HG02642 (cell line): ENCODE measurements around the gene ERGIC3.
"Not testable (repeated sequence)": the region's sequence is repeated elsewhere in the genome, so short reads cannot be mapped to it uniquely, and the experiment has no call there.

ENCODE experiments used
- ATAC-seq: cut with Tn5 transposase; IDR thresholded peaks from one replicate; pipeline ENCODE4 v1.9.1; 2021; ENCODE audit warnings: mild to moderate bottlenecking; ENCODE audit not compliant: unreplicated experiment, poor library complexity

Gene ERGIC3

DNA sequence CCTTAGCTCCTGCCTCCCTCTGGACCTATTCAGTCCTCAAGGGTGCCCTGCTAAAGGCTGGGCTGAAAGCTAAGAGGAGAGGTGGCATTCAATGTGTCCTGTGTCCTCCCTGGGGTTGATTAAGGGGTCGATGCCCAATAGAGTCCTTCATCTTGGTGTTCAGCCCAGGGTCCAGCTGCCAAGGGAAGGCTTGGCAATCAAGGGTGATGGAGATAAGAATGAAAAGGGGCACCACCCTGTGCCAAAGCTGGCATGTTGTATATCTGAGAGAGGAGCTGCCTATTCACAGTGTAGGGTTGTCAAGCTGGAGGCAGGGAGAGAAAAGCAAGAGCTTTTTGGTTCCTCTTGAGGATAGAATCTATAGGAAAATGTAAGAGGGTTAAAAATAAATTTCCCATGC lies 24.8 kb upstream of the ERGIC3 start:
- no peak for ATAC-seq

DNA sequence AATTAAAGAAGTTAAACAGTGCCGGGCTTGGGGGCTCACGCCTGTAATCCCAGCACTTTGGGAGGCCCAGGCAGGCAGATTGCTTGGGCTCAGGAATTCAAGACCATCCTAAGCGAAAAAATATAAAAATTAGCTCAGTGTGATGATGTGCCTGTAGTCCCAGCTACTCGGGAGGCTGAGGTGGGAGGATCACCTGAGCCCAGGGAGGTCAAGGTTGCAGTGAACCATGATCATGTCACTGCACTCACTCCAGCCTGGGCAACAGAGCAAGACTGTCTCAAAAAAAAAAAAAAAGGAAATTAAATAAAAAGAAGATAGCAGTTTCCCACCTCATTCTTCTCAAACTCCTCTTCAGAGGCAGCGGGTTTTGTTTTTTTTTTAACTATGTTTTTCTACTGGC lies 24.1 kb upstream of the ERGIC3 start:
- not testable (repeated sequence) for ATAC-seq

DNA sequence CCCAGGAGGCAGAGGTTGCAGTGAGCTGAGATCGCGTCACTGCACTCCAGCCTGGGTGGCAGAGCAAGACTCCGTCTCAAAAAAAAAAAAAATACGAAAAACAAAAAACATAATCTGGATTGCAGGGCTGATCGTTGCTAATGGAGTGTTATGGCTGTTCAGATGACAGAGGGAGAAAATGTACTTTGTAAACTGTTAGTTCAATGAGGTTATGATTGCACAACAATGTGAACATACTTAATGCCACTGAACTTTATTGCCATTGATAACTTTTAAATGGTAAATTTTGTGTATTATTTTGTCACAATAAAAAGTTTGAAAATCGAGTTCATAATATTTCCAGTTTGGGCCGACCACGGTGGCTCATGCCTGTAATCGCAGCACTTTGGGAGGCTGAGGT lies 22.9 kb upstream of the ERGIC3 start:
- no peak for ATAC-seq

DNA sequence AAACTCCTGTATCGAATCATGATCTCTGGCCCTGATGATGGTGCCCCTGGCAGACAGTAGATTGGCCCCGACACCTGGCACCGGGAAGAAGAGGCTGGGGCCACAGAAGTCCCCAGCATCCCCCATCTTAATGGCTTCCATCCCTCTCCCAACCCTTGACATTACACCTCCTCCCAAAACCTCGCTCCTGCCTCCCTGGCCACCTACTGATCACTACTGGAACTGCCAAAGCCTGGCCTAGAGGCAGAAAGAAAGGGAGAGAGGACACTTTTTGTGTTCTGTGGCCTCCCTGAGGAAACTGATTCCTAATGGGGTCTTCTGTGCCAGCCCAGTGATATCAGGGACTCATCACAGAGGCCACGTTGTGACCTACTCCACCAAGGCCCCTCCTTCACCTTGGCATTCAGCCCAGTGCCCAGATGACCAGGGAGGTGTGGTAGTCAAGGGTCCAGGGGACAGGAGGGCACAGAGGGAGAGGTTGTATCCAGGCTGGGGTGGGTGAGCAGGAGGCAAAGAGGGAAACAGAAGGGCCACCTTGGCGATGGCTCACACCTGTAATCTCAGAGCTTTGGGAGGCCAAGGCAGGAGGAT lies 18.5 kb upstream of the ERGIC3 start:
- ATAC-seq = no peak

DNA sequence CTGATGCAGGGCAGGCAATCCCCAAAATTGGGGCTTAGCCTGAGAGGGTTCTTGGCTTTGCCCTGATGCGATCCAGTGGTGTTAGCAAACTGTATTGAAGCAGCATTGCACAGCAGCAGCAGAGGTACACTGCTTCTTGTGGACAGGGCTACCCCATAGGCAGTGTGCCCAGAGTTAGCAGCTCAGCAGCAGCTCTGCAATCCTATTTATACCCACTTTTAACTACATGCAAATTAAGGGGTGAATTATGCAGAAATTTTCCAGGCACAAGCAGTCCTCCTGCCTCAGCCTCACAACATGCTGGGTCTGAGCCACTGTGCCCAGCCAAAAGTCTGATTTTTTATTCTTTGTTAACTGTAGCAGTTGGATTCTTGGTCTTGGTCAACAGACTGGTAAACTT lies 16.2 kb upstream of the ERGIC3 start:
- no peak for ATAC-seq

DNA sequence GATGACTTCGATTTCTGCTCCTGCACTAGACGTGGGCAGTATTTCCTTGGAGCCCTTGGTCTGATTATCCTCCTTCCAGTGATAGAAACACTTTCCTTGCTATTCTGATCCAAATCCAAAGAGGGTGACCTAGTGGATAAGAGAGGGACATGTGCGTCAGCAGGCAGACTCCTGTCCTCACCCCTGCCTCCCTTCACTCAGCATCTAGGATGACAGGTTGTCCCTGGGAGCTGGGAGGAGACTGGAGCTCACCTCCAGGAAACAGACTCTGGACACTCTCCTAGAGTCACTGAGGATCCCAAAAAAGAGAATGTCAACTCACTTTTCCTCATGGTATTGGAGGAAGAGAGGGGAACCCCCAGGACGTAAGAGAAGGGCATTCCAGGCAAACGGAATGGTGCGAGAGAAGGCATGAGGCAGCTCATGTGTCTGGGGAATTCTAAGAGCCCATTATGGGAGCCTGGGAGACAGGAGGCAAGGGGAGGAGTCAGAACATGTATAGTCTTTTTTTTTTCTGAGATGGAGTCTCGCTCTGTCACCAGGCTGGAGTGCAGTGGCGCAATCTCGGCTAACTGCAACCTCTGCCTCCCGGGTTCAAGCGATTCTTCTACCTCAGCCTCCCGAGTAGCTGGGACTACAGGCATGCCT lies 14.6 kb upstream of the ERGIC3 start:
- ATAC-seq = no peak

DNA sequence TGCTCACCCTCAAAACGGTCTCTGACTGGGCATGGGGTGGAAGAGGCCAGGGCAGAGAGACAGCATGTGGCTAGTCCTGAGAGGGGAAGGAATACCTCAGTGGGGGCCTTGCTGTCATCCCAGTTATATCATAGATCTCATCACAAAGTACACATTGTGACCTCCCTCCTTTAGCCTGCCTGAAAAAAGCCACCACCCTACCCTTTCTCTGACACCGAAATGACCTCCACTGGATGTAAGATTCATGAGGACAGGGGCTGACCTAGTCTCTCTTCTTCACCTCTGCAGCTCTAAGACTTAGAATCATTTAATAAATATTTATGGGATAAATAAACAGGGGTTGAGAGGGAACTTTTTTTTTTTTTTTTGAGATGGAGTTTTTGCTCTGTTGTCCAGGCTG lies 12.3 kb upstream of the ERGIC3 start, which contains the start of gene C20orf173:
TSS of gene C20orf173 (minus strand) at position 101 of the 400 bp plus-strand sequence. CDS start 279 bp downstream, outside the sequence.
- ATAC-seq = no peak

DNA sequence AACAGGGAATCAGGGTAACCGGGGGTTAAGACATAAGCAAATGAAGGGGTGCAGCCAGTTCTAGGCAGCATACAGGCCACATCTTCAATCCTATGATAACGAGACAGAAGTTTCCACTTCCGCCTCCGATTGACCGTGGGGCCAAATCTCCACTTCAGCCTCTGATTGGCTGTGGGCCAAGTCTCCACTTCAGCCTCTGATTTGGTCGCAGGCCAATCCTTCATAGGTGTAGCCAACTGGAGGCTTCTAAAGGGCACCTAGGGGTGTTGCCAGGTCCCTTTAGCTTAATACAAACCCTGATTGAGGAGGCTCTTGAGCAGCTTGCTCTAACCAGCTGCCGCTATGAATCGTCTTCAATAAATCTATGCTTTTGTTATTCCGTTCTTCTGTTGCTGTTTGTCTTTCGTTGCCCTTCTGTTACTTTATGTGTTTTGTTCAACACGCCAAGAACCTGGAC lies 2.1 kb upstream of the ERGIC3 start:
- peak; percentile 61 for ATAC-seq

DNA sequence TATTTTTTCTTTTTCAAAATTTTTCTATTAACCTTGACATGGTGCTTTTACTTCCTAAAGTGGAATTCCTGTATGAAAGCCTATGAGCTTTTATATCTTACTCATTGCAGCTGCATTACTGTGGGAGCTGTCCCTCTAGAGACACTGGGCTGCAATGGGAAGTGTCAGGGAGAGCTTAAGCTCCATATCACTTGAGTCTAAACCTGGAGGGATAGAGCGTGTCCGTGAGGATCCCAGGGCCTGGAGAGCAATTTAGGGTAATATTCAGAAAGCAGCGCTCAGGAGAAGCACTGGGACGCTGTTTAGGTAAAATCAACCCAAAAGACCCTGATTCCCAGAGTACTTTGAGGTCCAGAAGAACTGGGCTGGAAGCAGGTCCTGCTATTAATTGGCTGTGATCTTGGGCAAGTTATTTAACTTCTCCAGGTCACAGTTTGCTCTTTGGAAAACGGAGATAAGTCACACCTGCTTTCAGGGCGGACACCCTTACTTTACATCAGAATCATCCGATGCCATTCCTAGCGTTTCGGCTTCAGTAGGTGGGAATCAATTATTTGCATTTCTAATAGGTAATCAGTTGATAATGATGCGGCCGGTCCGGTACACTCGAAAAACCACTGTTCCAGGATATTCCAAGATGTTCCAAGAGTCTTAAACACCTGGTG lies 628 bp upstream of the ERGIC3 start:
- ATAC-seq = no peak

DNA sequence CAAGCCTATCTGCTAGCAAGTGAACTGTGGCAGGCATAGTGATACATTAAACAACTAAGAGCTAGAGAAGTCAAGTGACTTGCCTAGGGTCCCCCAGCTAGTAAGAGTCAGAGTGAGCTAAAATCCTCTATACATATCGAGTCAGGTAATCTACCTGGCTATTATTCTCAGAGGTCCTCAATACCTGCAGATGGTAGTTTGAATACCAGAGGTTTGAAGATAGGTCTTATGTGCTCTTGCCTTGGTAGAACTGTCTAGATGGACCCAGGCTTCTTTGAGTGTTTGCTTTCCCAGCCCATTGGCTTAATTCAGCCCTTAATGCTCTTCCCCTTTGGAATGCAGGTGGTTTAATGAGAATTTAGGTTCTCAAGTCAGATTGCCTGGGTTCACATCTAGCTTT lies 1.1 kb downstream of the ERGIC3 start:
- no peak for ATAC-seq

DNA sequence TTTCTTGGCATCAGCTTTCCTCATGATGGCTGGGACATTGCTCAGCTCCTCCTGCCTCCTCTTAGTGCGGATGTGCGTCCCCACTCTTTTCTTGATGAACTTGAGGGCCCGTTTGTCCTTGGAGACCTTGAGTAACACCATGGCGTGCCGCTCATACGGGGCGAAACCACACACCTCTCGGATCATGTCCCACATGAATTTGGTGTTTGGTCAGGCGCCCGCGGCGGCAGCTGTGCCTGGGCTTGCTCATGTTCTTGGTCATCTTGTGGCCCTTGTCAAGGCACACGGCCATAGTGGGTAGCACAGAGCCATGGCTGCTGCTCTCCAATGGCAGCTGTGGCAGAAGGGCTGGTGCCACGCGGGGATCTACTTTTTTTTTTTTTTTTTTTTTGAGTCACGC lies 2.6 kb downstream of the ERGIC3 start:
- no peak for ATAC-seq

DNA sequence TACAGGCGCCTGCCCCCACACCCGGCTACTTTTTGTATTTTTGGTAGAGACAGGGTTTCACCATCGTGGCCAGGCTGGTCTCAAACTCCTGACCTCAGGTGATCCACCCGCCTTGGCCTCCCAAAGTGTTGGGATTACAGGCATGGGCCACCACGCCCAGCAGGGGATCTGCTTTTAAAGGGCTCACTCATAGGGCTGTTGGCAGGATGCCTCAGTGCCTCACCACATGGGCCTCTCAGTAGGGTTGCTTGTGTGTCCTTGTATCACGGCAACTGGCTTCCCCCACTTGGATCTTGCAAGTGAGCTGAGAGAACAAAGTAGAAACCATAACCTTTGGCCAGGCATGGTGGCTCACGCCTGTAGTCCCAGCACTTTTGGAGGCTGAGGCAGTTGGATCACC lies 3.1 kb downstream of the ERGIC3 start:
- ATAC-seq = not testable (repeated sequence)

DNA sequence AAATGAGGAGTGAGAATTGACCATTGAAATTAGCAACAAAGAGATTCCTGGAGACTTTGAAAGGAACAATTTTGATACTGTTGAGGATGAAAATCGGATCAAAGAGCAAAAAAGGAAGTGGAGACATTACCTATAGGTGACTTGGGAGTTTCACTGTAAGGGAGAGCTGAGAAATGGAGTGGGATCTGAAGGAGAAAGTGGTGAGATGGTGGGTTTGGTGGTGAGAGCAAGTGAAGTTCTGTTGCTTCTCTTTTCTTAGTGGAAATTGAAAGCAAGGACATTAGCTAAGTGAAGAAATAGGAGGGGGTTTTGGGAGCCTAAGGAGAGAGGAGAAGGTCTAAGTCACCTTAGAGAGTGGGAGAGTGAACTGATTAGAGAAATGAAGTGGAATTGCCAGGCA lies 4.2 kb downstream of the ERGIC3 start:
- ATAC-seq = no peak

DNA sequence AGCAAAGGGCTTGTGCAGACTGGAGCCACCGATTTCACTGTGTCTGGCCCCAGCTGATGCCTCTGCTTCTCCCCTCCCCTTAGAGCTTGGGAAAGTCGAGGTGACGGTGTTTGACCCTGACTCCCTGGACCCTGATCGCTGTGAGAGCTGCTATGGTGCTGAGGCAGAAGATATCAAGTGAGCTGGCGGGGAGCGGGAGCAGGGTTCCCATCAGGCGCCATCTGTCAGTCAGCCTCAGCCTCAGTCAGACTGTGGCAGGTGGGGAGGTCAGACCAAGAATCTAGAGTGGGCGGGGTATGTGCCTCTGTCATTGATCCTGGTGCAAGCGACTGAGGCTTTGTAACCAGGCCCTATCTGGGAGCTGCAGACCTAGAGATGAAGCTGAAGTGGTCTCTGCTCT lies 5.5 kb downstream of the ERGIC3 start:
- ATAC-seq = no peak

DNA sequence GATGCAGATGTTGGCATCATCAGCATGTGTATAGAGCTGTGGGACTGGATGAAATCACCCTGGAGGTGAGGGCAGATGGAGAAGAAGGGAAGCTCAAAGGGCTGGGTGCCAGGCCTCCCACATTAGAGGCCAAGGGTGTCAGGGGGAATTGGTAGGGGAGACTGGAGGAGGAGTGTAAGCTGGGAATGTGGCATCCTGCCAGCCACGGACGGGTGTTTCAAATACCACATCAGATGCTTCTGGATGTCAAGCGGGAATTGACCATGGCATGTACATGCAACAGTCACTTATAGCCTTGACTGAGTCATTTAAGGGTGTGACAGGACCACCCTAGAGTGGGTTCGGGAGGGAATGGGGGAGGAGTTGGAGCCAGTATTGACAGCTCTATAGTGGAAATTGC lies 9.6 kb downstream of the ERGIC3 start:
- ATAC-seq = no peak

DNA sequence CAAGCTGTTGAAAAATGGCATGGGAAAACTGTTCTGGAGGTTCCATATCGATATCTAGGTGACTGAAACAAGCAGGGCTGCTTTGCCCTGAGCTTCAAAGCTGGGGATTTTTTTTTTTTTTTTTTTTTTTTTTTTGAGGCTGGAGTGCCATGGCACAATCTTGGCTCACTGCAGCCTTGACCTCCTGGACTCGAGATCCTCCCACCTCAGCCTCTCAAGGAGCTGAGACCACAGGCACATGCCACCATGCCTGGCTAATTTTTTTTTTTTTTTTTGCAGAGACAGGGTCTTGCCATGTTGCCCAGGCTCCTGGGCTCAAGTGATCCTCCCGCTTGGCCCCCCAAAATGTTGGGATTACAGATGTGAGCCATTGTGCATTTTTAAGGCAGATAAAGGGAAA lies 11.0 kb downstream of the ERGIC3 start:
- no peak for ATAC-seq

DNA sequence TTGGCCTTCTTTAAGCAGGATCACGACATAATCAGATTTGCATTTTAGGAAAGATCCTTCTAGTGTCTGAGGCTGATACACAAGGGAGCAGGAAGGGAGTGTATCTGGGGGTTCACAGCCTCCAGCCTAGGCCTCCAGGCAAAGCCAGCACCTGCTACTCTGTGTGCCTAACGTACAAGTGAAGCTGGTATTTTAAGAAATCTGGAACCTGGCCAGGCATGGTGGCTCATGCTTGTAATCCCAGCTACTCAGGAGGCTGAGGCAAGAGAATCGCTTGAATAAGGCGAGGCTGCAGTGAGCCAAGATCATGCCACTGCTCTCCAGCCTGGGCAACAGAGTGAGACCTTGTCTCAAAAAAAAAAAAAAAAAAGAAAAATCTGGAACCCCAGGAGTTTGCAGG lies 13.6 kb downstream of the ERGIC3 start:
- ATAC-seq = not testable (repeated sequence)

DNA sequence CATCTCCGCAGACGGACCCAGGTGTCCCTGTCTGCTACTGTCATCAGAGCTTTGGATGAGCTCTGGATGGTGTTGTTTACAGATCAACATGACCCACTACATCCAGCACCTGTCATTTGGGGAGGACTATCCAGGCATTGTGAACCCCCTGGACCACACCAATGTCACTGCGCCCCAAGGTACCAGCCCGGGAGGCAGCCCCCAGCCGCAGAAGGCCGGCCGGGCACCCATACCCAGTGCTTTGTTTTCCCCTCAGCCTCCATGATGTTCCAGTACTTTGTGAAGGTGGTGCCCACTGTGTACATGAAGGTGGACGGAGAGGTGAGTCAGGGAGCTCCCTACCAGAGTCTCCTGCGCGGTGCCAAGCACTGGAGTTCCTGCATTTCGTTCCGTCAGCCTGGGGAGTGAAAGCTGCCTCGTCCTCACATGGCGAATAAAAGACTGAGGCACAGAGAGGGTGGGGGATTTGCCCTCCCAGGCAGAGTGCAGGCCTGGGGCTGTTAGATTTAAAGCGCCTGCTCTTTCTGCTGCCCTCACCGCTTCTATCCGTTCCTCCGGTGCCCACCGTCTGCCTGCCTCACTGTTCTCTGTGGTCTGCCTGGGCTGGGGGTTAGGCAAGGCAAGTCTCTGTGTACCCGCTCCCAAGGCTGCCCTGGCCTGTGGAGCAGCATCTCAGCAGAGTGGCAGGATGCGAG lies 14.2 kb downstream of the ERGIC3 start:
- ATAC-seq = no peak

DNA sequence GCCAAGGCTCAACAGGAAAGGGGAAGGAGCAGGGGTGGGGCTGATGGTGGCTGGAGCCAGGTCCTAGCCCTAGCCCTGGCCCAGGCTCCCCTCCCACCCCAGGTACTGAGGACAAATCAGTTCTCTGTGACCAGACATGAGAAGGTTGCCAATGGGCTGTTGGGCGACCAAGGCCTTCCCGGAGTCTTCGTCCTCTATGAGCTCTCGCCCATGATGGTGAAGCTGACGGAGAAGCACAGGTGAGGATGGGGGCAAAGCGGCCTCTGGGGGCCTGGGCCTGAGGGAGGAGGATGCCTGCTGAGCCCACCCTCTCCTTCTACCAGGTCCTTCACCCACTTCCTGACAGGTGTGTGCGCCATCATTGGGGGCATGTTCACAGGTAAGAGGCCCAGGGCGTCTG lies 15.0 kb downstream of the ERGIC3 start:
- ATAC-seq = no peak

DNA sequence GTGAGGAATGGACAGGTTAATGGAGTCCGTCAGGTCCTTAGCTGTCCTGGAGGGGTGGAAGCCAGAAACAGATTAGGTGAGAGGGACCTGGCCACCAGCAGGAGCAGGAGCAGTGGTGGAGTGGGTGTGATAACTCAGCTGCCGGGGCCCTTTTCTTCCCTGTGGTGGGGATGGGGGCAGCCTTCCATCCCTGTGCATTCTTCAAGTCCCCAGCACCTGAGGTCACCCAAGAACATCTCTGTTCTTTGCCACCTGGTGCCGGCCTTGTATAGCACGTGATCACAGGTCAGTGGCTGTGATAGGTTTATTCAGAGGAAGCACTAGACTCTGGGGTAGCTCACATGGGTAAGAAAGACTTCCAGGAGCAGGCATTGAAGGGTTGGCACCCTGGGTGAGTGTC lies 16.6 kb downstream of the ERGIC3 start:
- ATAC-seq = no peak

DNA sequence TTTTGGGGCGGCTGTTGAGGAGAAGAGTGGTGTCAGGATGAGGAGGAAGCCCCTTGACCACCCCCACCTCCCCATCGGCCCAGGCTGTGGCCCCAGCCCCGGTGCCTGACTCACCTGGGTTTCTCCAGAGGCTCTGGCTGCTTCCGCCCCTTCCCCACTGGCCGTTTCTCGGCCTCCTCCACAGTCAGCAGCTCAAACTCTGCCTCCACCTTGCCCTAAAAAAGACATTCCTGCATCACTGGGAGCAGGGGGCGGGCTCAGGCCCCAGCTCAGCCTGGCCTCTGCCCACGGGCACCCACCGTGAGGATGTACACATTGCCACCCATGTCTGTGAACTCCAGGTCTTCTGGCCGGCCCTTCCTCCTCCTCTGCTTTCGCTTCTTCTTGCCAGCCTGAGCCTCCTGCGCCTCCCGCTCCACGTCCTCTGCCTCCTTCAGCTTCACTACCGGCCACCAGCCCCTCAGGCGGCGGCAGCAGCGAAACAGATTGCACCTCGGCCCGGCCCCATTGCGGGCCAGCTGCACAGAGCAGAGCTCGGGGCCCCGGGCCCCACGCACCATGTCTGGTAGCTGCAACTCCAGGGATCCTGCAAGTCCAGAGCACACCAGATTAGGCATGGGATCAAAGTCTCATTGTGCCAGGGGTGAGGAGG lies 17.3 kb downstream of the ERGIC3 start:
- no peak for ATAC-seq
